KG1 (cell line): ENCODE results near the gene GADD45G.

Experiments used
- DNase-seq: peaks from one replicate; lab custom pipeline; 2025; lab: John Stamatoyannopoulos, UW

The GADD45G gene

GRCh38 chr9:89592963-89593726, 11.7 kb upstream of the GADD45G start:
- DNase-seq: no peak

GRCh38 chr9:89593727-89594427, 10.9 kb upstream of the GADD45G start:
- DNase-seq: peak; percentile 22

- DNase-seq: no peak
Measured at GRCh38 chr9:89594811-89595550, 9.8 kb upstream of the GADD45G start.

GRCh38 chr9:89595646-89596045, 9.2 kb upstream of the GADD45G start:
- DNase-seq: no peak

- DNase-seq: no peak
Measured at GRCh38 chr9:89596937-89597555, 7.8 kb upstream of the GADD45G start.

- DNase-seq: peak; percentile 27
Measured at GRCh38 chr9:89597711-89598362, 7.0 kb upstream of the GADD45G start.

GRCh38 chr9:89598363-89598713, 6.5 kb upstream of the GADD45G start:
- no peak for DNase-seq

GRCh38 chr9:89598926-89599325, 5.9 kb upstream of the GADD45G start:
- DNase-seq: no peak

- no peak for DNase-seq
Measured at GRCh38 chr9:89600831-89601230, 4.0 kb upstream of the GADD45G start.

GRCh38 chr9:89601306-89601705, 3.5 kb upstream of the GADD45G start:
- no peak for DNase-seq

GRCh38 chr9:89601856-89602562, 2.8 kb upstream of the GADD45G start:
- DNase-seq: no peak

- peak; percentile 51 for DNase-seq
Measured at GRCh38 chr9:89602978-89603766, 1.6 kb upstream of the GADD45G start.

- no peak for DNase-seq
Measured at GRCh38 chr9:89603767-89604665, 796 bp upstream of the GADD45G start.

- peak; percentile 7 for DNase-seq
Measured at GRCh38 chr9:89605465-89606048, 745 bp downstream of the GADD45G start.

GRCh38 chr9:89606049-89606623, 1.3 kb downstream of the GADD45G start:
- DNase-seq: no peak

GRCh38 chr9:89606624-89607311, 2.0 kb downstream of the GADD45G start:
- DNase-seq: no peak

- DNase-seq: no peak
Measured at GRCh38 chr9:89608641-89609335, 4.0 kb downstream of the GADD45G start.
